ENCODE data around the gene BCCIP.

The BCCIP gene

GRCh38 chr10:125836746-125837145, 13.4 kb downstream of the BCCIP start:
- ChIA-PET POLR2A (no interaction called here), CTCF (no interaction called here)
- no peak for TF ChIP-seq CTCF (IDR thresholded peaks at IDR 0.05; ENCODE audit: control extremely low read depth, extremely low read depth, low read depth, missing control alignments)
- no peak for DNase-seq (ENCODE audit: extremely low spot score)

GRCh38 chr10:125838802-125839575, 15.6 kb downstream of the BCCIP start:
- CTCF ChIA-PET = interaction anchor here (1.0 to 1.9 kb wide), 3 partner anchors 9 to 29 kb away, joined by 3 to 4 read pairs (median 4); no protein-coding TSS in a partner anchor
- no peak for TF ChIP-seq CTCF (IDR thresholded peaks at IDR 0.05; ENCODE audit: control extremely low read depth, extremely low read depth, low read depth, missing control alignments)
- POLR2A ChIA-PET = no interaction called here
- no peak for DNase-seq (ENCODE audit: extremely low spot score)

- DNase-seq (ENCODE audit: extremely low spot score) = no peak
- POLR2A ChIA-PET = no interaction called here
- CTCF ChIA-PET = interaction anchor here (0.8 to 1.9 kb wide), 4 partner anchors 8 to 28 kb away, joined by 3 to 4 read pairs (median 4); no protein-coding TSS in a partner anchor
- no peak for TF ChIP-seq CTCF (IDR thresholded peaks at IDR 0.05; ENCODE audit: control extremely low read depth, extremely low read depth, low read depth, missing control alignments)
Observed at GRCh38 chr10:125840406-125840805, 17.1 kb downstream of the BCCIP start.

GRCh38 chr10:125840955-125841354, 17.6 kb downstream of the BCCIP start:
- CTCF ChIA-PET = no interaction called here
- POLR2A ChIA-PET = no interaction called here

GRCh38 chr10:125843603-125844329, 20.4 kb downstream of the BCCIP start:
- POLR2A ChIA-PET = no interaction called here
- no peak for TF ChIP-seq CTCF (IDR thresholded peaks at IDR 0.05; ENCODE audit: control extremely low read depth, extremely low read depth, low read depth, missing control alignments)
- DNase-seq (ENCODE audit: extremely low spot score) = no peak
- CTCF ChIA-PET = no interaction called here

More at GRCh38 chr10:125840955-125841354, 17.6 kb downstream of the BCCIP start:
- no peak for TF ChIP-seq CTCF (IDR thresholded peaks at IDR 0.05; ENCODE audit: control extremely low read depth, extremely low read depth, low read depth, missing control alignments)
- DNase-seq (ENCODE audit: extremely low spot score) = no peak

- ChIA-PET CTCF (interaction anchor here (0.8 to 1.8 kb wide), 2 partner anchors 9 to 24 kb away, joined by 3 to 5 read pairs; no protein-coding TSS in a partner anchor), POLR2A (no interaction called here)
- no peak for TF ChIP-seq CTCF (IDR thresholded peaks at IDR 0.05; ENCODE audit: control extremely low read depth, extremely low read depth, low read depth, missing control alignments)
- no peak for DNase-seq (ENCODE audit: extremely low spot score)
Observed at GRCh38 chr10:125844751-125845221, 21.4 kb downstream of the BCCIP start.

Measured in GM10248 (cell line).